ENCODE results near the gene NBPF4.
"Not testable (repeated sequence)": the region's sequence is repeated elsewhere in the genome, so short reads cannot be mapped to it uniquely, and the experiment has no call there.

Gene NBPF4

DNA sequence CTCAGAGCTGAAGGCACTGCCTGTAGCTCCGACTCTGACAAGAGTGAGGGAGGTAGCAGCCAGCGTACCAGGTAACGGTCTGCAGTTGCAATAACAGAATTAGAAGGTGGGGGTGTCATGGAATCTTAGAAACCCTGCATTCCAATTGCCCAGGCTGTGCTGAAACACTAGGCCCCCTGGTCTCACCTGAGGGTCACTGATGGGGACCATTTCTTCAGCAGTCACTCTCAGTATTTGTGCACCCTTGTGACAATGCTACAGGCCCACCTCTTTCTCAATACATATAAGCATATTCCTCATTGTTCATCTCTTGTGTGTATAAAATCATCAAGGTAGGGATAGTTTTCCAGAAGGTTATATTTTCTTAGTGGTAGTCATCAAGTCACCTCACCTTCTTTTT lies at the start of gene NBPF4:
Gene NBPF4, minus strand, starts transcription at position 101 of the 400 bp plus-strand sequence. CDS start 315 bp downstream, outside the sequence.
- not testable (repeated sequence) for DNase-seq

DNA sequence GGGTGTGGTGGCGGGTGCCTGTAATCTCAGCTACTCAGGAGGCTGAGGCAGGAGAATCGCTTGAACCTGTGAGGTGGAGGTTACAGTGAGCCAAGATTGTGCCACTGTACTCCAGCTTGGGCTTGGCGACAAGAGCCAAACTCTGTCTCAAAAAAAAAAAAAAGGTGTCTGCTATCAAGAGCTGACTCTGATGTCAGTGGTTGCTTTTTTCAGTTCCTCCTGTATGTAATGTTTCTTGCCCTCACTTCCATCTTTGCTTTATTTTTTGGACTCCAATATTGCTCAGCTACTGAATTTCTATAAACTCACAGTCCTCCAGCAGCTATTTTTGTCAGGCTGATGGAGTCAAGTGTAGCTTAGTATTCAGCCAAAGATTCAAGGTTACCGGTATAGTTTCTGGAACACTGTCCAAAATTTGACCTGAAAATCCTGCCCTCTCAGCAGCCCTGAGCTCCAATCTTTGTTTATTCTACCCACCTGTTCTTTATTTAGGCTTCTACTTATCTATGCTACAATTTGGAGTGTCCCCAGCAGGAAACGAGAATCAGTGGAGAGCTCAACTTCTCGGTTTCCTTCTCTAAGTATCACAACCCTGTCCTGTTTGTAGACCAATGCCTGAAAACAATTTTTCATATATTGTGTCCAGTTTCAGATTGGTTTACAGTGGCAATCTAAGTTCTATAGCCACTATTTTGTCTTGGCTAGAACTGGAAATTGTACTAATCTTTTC lies 38.8 kb upstream of the NBPF4 start:
- not testable (repeated sequence) for DNase-seq

DNA sequence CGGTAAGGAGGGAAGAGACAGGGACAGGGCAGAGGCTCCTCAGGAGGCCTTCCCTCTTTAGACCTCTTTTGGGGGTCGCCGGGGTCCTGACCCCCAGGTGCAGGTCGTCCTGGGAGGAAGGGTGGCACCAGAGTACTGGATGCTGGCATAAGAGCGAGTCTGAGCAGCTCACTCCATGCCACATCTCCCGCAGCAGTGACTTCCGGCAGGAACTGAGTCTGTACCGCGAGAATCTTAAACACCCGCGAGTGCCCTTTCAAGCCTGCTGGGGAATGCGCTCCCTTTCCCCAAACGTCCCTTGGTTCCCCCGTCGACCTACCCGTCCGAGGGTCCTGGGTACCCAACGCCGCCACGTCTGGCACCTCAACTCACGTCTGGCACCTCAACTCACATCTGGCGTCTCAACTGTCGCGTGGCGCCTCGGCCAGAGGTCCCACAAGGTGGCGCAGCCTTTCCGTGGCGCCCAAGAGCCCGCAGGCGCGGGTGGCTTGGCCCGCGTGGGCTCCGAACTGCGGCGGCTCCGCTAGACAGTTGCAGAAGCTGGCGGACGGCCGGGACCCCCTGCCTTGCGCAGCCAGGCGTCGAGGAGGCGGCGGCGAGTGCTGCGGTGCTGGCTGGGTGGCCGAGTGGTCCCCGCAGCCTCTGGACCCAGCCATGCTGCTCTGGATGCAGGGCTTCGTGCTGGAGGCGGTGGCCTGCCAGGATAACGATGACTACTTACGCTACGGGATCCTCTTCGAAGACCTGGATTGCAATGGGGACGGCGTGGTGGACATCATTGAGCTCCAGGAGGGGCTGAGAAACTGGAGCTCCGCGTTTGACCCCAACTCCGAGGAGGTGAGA lies 28.8 kb upstream of the NBPF4 start:
- DNase-seq = not testable (repeated sequence)

- not testable (repeated sequence) for DNase-seq
Observed at GRCh38 chr1:108267097-108267496, 23.2 kb upstream of the NBPF4 start.

DNA sequence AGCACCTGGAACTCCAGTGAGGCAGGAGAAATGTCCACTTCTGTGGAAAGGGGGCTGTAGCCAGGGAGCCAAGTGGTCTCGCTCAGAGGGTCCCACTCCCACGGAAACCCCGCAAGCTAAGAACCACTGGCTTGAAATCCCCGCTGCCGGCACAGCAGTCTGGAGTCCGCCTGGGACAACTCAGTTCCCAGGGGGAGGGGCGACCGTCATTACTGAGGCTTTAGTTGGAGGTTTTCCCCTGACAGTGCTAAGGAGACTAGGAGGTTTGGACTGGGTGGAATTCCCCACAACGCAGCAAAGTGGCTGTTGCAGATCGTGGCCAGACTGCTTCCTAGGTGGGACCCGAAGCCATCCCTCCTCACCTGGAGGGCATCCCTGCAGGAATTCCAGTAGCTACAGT lies 18.1 kb upstream of the NBPF4 start:
- DNase-seq = not testable (repeated sequence)

GRCh38 chr1:108261519-108261918 lies 17.6 kb upstream of the NBPF4 start:
- not testable (repeated sequence) for DNase-seq

DNA sequence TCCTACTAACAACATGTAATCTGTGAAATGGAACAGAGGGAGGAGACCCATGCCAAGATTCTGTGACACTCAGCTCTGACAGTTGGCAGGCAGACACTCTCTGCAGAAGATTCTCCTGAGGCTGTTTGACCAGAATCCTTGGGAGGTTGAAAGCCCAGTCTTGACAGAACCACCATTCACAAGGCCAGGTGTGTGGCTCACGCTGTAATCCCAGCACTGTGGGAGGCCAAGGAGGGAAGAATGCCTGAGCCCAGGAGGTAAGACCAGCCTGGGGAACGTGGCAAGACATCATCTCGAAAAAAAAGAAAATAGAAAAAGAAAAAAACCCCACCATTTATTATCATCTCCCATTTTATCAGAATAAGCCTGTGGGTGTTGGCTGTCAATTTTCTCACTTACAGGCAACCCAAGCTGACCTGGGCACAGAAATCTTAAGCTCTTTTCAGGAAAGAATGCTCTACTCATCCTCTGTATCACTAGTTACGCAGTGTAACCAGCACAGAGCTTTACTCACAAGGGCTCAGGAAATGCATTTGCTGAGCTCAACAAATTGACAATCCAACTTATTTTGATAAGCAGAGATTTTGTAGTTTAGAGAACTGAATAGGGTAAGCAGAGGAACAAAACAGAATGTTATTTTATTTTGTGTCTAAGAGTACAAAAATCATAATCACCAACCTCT lies 16.8 kb upstream of the NBPF4 start:
- DNase-seq = not testable (repeated sequence)

- not testable (repeated sequence) for DNase-seq
Observed at GRCh38 chr1:108255426-108255825, 11.6 kb upstream of the NBPF4 start.

DNA sequence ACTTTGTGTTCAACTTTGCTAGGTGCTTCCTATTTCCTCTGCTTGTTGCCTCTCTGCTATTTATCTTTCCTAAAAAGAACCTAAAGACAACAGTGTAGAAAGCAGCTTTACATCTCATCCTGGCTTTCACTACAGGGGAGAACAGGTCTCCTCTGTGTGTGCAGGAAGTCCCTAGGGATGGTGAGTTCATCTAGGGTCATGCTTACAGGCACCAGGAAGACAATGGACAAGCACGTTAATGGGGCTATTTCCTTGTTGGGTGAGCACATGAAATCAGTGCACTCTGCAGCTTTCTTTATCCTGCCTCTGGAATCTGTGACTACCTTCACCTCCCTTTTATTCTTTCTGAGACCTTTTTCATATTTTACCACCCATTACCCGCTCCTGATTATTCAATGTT lies 4.5 kb downstream of the NBPF4 start:
- not testable (repeated sequence) for DNase-seq

DNA sequence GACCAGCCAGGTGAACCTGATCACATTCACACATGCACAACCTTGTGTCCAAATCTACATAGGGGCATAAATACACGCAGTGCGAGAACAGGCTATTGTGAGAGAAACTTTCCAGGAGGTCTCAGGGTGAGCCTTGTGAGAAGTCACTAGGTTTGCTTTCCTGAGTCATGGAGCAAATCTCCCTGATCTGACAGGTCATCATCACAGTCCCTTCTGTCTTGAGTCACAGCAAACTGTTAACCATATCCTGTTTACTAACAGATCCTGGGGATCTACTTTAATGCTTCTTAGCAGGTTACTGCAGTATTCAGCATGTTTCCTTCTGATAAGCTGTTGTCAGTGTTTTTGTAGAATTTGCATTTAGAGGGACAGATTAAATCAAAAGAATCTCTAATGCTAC lies 8.6 kb downstream of the NBPF4 start:
- not testable (repeated sequence) for DNase-seq

- DNase-seq = not testable (repeated sequence)
Observed at GRCh38 chr1:108232183-108232582, 11.7 kb downstream of the NBPF4 start.

DNA sequence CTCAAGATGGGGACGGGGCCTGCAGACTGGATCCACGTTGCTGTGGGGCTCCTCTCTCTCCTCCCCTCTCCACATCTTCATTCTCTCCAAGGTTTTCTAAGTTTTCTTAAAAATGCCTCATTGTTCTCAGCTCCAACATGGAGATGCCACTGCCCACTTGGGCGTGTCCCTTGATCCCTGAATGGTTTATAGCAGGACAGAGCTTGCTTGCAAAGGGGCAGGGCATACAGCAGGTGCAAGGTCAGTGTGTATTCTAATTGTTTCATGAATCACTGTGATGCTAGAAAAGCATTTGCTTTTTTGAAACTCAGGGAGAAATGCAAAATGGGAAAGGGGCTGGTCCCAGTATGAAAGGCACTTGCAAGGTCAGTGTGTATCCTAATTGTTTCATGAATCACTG lies 13.9 kb downstream of the NBPF4 start:
- not testable (repeated sequence) for DNase-seq

- not testable (repeated sequence) for DNase-seq
Observed at GRCh38 chr1:108227772-108228171, 16.1 kb downstream of the NBPF4 start.

- not testable (repeated sequence) for DNase-seq
Observed at GRCh38 chr1:108226855-108227254, 17.0 kb downstream of the NBPF4 start.

DNA sequence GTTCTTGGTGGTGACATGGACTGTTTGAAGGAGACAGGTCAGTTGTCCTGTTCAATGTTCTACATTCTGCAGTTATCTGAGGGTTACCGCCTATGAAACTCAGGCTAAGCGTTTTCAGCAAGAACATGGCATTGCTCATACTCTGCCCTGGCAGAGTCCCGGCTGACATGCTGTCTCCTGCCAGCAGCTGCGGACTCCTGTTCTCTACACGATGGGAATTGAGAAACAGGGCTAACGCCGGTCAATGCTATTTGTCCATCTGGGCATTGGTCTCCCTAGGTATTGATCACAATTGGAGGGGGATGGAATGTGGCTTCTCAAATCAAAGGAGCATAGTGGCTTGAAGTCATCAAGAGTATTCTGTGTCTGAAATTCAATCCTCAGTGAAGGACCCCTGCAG lies 20.6 kb downstream of the NBPF4 start:
- DNase-seq = not testable (repeated sequence)

GRCh38 chr1:108217515-108218174 lies 26.2 kb downstream of the NBPF4 start:
- DNase-seq = not testable (repeated sequence)

GRCh38 chr1:108217007-108217406 lies 26.9 kb downstream of the NBPF4 start:
- DNase-seq = not testable (repeated sequence)

GRCh38 chr1:108216028-108216890 lies 27.6 kb downstream of the NBPF4 start:
- not testable (repeated sequence) for DNase-seq

DNA sequence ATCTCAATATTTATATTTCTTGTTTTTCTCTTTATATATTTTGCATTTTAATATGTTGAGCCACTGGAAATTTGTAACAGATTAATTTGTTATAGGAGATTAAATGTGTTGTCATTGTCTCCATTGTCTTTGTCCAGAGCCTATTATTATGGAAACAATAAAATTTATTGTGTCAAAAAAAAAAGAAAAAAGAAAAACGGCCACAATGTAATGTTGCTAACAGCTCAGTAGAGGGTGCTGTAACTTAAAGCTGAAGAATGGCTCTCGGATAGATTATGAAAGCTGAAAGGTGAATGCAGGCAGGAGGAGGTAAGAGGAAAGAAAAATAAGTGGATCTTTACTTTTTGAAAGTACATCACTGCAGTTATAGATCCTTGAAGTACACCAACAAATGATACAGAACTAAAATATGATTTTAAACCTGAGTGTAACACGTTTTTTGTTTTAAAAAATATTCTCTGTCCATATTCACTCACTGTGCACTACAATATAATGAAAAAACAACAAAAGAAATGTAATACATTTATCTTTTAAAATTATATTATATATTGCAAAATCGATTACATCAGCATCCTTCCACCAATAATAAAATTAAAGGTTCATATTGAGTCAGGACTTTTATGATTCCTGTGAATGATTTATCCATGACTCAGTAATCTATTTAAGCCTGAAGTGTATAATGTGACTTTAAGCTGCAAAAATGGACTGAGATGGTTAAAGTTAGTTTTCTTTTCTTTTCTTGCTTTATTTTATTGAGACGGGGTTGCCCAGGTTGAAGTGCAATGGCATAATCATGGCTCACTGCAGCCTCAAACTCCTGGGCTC lies 29.0 kb downstream of the NBPF4 start:
- DNase-seq = not testable (repeated sequence)

GRCh38 chr1:108211014-108211413 lies 32.9 kb downstream of the NBPF4 start:
- no peak for DNase-seq
